HL-60 (cell line): Measurements from ENCODE around the gene LRRC4C.

Experiments
- GABPA ChIP-seq: IDR thresholded peaks from 2 replicates; pipeline ENCODE4 v1.6.1; 2012; ENCODE audit warnings: low read depth
- TF ChIP-seq, protein P1 (sequence below): IDR thresholded peaks from one replicate; pipeline ENCODE4 v1.5.1; 2011; ENCODE audit warnings: low read length, control low read depth, inconsistent platforms; ENCODE audit not compliant: insufficient read depth

DNA sequence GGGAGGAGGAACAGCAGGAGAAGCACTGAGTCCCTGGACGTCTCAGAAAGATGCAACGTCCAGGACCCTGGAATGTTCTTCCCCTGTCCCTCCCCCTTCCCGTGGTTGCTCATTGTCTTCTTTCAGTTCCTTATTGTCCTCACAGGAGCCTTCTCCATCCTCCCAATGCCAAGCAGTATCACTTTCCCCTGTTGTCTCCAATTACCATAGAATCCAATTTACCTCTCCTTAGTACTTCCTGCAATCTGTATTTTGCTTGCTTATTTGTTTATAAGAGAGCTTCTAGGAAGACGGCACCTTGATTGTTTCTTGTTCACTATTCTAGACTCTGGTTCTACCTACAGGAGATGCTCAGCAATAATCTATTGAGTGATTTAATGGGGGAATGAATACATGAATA, 1273.7 kb downstream of the LRRC4C start:
- TF ChIP-seq, protein P1, sequence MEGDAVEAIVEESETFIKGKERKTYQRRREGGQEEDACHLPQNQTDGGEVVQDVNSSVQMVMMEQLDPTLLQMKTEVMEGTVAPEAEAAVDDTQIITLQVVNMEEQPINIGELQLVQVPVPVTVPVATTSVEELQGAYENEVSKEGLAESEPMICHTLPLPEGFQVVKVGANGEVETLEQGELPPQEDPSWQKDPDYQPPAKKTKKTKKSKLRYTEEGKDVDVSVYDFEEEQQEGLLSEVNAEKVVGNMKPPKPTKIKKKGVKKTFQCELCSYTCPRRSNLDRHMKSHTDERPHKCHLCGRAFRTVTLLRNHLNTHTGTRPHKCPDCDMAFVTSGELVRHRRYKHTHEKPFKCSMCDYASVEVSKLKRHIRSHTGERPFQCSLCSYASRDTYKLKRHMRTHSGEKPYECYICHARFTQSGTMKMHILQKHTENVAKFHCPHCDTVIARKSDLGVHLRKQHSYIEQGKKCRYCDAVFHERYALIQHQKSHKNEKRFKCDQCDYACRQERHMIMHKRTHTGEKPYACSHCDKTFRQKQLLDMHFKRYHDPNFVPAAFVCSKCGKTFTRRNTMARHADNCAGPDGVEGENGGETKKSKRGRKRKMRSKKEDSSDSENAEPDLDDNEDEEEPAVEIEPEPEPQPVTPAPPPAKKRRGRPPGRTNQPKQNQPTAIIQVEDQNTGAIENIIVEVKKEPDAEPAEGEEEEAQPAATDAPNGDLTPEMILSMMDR = no peak
- no peak for TF ChIP-seq GABPA
